ENCODE data around the gene JUNB. TPM values are rescaled to one million over a fixed set of nuclear protein-coding genes. Genes with fewer than 3 reads are reported as not detected.
A peak's percentile ranks its signal among the peaks of the same experiment; 100 is the strongest.

The JUNB gene
- total and polyA plus RNA-seq, 10 donors, result 57.5 to 363 (median 169) TPM

DNA sequence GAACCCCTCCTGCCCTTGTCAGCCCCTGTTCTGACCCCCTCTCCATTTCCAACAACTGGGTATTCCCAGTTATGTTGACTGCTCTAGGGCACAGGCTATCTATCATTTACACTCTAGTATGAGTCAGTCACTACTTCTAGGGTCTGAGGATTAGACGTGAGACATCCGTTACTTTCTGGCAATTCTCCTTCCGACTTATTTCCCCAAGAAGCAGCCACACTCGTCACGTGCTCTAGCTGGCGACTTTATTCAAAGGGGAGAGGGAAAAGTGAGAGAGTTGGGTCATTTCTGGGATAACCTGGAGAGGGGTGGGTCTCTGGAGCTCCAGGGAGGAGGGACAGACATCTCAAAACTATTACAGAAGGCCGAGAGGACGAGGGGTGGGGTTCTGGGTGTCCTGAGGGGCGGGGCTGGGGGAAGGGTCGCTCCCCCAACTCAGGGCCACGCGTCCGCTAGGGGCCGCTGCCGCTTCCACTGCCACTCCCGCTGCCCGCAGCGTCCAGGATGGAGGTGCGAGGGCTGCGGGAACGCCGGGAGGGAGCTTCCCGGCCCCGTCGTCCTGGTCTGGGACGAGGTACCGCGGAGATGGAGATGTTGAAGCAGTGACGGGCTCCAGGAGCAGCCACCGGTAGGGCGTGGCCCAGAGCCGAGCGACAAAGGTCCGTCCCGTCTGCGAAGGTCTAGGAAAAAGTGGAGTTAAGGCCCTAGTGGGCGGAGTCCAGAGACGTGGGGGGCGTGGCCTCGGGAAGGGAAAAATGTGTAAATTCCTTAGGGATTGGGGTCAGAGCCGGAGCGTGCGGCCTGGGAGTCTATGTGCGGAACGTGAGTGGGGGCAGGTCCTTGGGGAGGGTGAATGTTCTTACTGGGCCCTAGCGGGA is 34.2 kb downstream of the JUNB start:
- TF ChIP-seq, protein P1, sequence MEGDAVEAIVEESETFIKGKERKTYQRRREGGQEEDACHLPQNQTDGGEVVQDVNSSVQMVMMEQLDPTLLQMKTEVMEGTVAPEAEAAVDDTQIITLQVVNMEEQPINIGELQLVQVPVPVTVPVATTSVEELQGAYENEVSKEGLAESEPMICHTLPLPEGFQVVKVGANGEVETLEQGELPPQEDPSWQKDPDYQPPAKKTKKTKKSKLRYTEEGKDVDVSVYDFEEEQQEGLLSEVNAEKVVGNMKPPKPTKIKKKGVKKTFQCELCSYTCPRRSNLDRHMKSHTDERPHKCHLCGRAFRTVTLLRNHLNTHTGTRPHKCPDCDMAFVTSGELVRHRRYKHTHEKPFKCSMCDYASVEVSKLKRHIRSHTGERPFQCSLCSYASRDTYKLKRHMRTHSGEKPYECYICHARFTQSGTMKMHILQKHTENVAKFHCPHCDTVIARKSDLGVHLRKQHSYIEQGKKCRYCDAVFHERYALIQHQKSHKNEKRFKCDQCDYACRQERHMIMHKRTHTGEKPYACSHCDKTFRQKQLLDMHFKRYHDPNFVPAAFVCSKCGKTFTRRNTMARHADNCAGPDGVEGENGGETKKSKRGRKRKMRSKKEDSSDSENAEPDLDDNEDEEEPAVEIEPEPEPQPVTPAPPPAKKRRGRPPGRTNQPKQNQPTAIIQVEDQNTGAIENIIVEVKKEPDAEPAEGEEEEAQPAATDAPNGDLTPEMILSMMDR (IDR thresholded peaks at IDR 0.05 in 8 of 11, conservative IDR thresholded peaks at IDR 0.05 in 3 of 11), result peak in 5 of 11 experiments; percentile 27 to 47 (median 34)
- no peak for TF ChIP-seq POLR2A (IDR thresholded peaks at IDR 0.05)
- H3K27me3 ChIP-seq (replicated peaks in 1 of 7), result peaks cover 0 to 84% (median 57%) of the 10 kb centered on the region in 7 donors
- 7 to 12% (median 10%) methylated on average over 36 to 46 of the region's 46 CpGs for WGBS, 5 donors
- intact Hi-C loops (cut with DNase I; ENCODE audit: low total_unique reads), result no loop called here
- H3K27ac ChIP-seq, result no peak overlapping the region
- no peaks in the 10 kb centered on the region for H3K36me3 ChIP-seq
- no peak for DNase-seq
- H3K4me3 ChIP-seq, result peak overlapping the region in 1 of 8 donors; percentile 30
- peaks cover 0 to 6% (median 0%) of the 10 kb centered on the region in 8 donors for H3K9me3 ChIP-seq
- H3K4me1 ChIP-seq, result peaks cover 0 to 16% (median 8%) of the 10 kb centered on the region in 6 donors

DNA sequence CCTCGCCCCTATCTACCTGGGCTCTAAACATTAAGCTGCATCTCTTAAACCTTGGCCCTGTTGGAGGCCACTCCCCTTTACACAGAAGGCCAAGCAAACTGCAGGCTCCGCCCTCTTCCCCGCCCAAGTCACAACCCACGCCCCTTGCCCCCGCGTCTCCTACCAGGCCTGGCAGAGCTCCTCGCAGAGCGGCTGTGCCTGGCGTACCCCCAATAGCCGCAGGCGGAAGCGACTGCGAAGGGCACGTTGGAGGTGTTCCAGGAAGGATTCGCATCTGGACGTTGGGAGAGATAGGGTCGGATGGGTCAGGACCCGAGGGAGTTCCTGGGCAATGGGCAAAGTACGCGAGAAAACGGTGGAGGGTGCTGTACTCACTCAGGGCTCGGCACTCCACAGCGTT is 37.2 kb downstream of the JUNB start:
- no peaks in the 10 kb centered on the region for H3K36me3 ChIP-seq
- intact Hi-C loops (cut with DNase I; ENCODE audit: low total_unique reads), result no loop called here
- DNase-seq, result no peak
- no peak overlapping the region for H3K27ac ChIP-seq
- H3K4me1 ChIP-seq, result peaks cover 4 to 31% (median 20%) of the 10 kb centered on the region in 6 donors
- 6 to 10% (median 7%) methylated on average over 23 of the region's 23 CpGs for WGBS, 5 donors
- H3K27me3 ChIP-seq (replicated peaks in 1 of 7), result peaks cover 0 to 100% (median 84%) of the 10 kb centered on the region in 7 donors
- H3K4me3 ChIP-seq, result no peak overlapping the region
- no peak for TF ChIP-seq POLR2AphosphoS5 (IDR thresholded peaks at IDR 0.05)
- TF ChIP-seq POLR2A (IDR thresholded peaks at IDR 0.05), result no peak
- TF ChIP-seq, protein P1 (IDR thresholded peaks at IDR 0.05 in 8 of 11, conservative IDR thresholded peaks at IDR 0.05 in 3 of 11), result no peak
- H3K9me3 ChIP-seq, result no peaks in the 10 kb centered on the region

DNA sequence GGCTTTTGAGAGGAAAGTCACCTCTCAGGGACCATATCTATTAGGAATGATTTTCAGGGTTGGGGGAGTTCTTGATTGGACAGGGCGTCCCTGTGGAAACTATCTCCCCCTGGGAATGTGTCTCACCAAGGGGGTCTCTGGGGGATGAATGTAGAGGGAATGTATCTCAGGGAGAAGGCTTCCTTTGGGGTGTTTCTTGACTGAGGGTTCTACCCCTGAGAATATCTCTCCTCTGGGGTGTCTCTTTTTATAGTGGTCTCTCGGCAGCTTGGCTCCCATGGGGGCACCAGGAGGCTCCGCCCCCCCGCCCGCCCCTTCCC is 42.1 kb downstream of the JUNB start:
- H3K9me3 ChIP-seq, result peaks cover 0 to 6% (median 0%) of the 10 kb centered on the region in 8 donors
- H3K27ac ChIP-seq, result no peak overlapping the region
- peak overlapping the region in 5 of 8 donors; percentile 38 to 69 (median 44) for H3K4me3 ChIP-seq
- TF ChIP-seq POLR2A (IDR thresholded peaks at IDR 0.05) (no peak), POLR2AphosphoS5 (IDR thresholded peaks at IDR 0.05) (no peak)
- TF ChIP-seq, protein P1 (IDR thresholded peaks at IDR 0.05 in 8 of 11, conservative IDR thresholded peaks at IDR 0.05 in 3 of 11), result no peak
- no peak for DNase-seq
- H3K27me3 ChIP-seq (replicated peaks in 1 of 7), result peaks cover 3 to 100% (median 96%) of the 10 kb centered on the region in 7 donors
- peaks cover 7 to 51% (median 28%) of the 10 kb centered on the region in 6 donors for H3K4me1 ChIP-seq
- intact Hi-C loops (cut with DNase I; ENCODE audit: low total_unique reads), result no loop called here
- WGBS, 5 donors, result 0 to 9% (median 2%) methylated on average over 2 to 5 of the region's 5 CpGs
- no peaks in the 10 kb centered on the region for H3K36me3 ChIP-seq
